ENCODE results near the gene ACSM6. TPM values are rescaled to one million over a fixed set of nuclear protein-coding genes. Genes with fewer than 3 reads are reported as not detected.

Gene ACSM6
- total RNA-seq, 1 donor from 2014 or later = not detected

GRCh38 chr10:95172851-95173250 lies 21.2 kb upstream of the ACSM6 start:
- Mint-ChIP-seq H3K36me3 (ENCODE audit: unreplicated experiment) (no peaks in the 10 kb centered on the region), H3K27ac (ENCODE audit: unreplicated experiment) (no peak overlapping the region)
- TF ChIP-seq CTCF (IDR thresholded peaks at IDR 0.05) = no peak

GRCh38 chr10:95176101-95176500 lies 17.9 kb upstream of the ACSM6 start:
- no peak overlapping the region for H3K27ac Mint-ChIP-seq (ENCODE audit: unreplicated experiment)
- H3K36me3 Mint-ChIP-seq (ENCODE audit: unreplicated experiment) = no peaks in the 10 kb centered on the region
- H3K27me3 Mint-ChIP-seq (ENCODE audit: unreplicated experiment) = peaks cover 29% of the 10 kb centered on the region
- no peaks in the 10 kb centered on the region for H3K4me1 Mint-ChIP-seq (ENCODE audit: unreplicated experiment)
- TF ChIP-seq CTCF (IDR thresholded peaks at IDR 0.05) = no peak
- no peaks in the 10 kb centered on the region for H3K9me3 Mint-ChIP-seq (ENCODE audit: unreplicated experiment)
- no peak overlapping the region for H3K4me3 Mint-ChIP-seq (ENCODE audit: unreplicated experiment)
- DNase-seq (ENCODE audit: extremely low spot score, unreplicated experiment) = no peak

More at GRCh38 chr10:95172851-95173250, 21.2 kb upstream of the ACSM6 start:
- DNase-seq (ENCODE audit: extremely low spot score, unreplicated experiment) = no peak
- Mint-ChIP-seq H3K4me1 (ENCODE audit: unreplicated experiment) (no peaks in the 10 kb centered on the region), H3K4me3 (ENCODE audit: unreplicated experiment) (no peak overlapping the region), H3K27me3 (ENCODE audit: unreplicated experiment) (peaks cover 12% of the 10 kb centered on the region), H3K9me3 (ENCODE audit: unreplicated experiment) (no peaks in the 10 kb centered on the region)

GRCh38 chr10:95177429-95177828 lies 16.6 kb upstream of the ACSM6 start:
- no peak for TF ChIP-seq CTCF (IDR thresholded peaks at IDR 0.05)
- Mint-ChIP-seq H3K9me3 (ENCODE audit: unreplicated experiment) (no peaks in the 10 kb centered on the region), H3K36me3 (ENCODE audit: unreplicated experiment) (no peaks in the 10 kb centered on the region), H3K27ac (ENCODE audit: unreplicated experiment) (no peak overlapping the region), H3K4me1 (ENCODE audit: unreplicated experiment) (no peaks in the 10 kb centered on the region), H3K4me3 (ENCODE audit: unreplicated experiment) (no peak overlapping the region), H3K27me3 (ENCODE audit: unreplicated experiment) (peaks cover 38% of the 10 kb centered on the region)
- no peak for DNase-seq (ENCODE audit: extremely low spot score, unreplicated experiment)

GRCh38 chr10:95178266-95178665 lies 15.8 kb upstream of the ACSM6 start:
- no peak for DNase-seq (ENCODE audit: extremely low spot score, unreplicated experiment)
- H3K27ac Mint-ChIP-seq (ENCODE audit: unreplicated experiment) = no peak overlapping the region
- H3K4me3 Mint-ChIP-seq (ENCODE audit: unreplicated experiment) = no peak overlapping the region
- H3K27me3 Mint-ChIP-seq (ENCODE audit: unreplicated experiment) = peaks cover 41% of the 10 kb centered on the region
- no peaks in the 10 kb centered on the region for H3K36me3 Mint-ChIP-seq (ENCODE audit: unreplicated experiment)
- H3K4me1 Mint-ChIP-seq (ENCODE audit: unreplicated experiment) = peaks cover 3% of the 10 kb centered on the region
- no peak for TF ChIP-seq CTCF (IDR thresholded peaks at IDR 0.05)
- no peaks in the 10 kb centered on the region for H3K9me3 Mint-ChIP-seq (ENCODE audit: unreplicated experiment)

- no peaks in the 10 kb centered on the region for H3K36me3 Mint-ChIP-seq (ENCODE audit: unreplicated experiment)
- H3K27me3 Mint-ChIP-seq (ENCODE audit: unreplicated experiment) = peaks cover 41% of the 10 kb centered on the region
- H3K4me3 Mint-ChIP-seq (ENCODE audit: unreplicated experiment) = no peak overlapping the region
- H3K27ac Mint-ChIP-seq (ENCODE audit: unreplicated experiment) = no peak overlapping the region
- H3K9me3 Mint-ChIP-seq (ENCODE audit: unreplicated experiment) = no peaks in the 10 kb centered on the region
- TF ChIP-seq CTCF (IDR thresholded peaks at IDR 0.05) = no peak
- peaks cover 3% of the 10 kb centered on the region for H3K4me1 Mint-ChIP-seq (ENCODE audit: unreplicated experiment)
- no peak for DNase-seq (ENCODE audit: extremely low spot score, unreplicated experiment)
These were observed 15.2 kb upstream of the ACSM6 start for GRCh38 chr10:95178797-95179196.
